ENCODE measurements around the gene TRAM2. TPM values are rescaled to one million over a fixed set of nuclear protein-coding genes. Genes with fewer than 3 reads are reported as not detected.

TRAM2 gene
- total and polyA plus RNA-seq, 9 of the 15 experiments (the other 6 are each of a cell fraction or from before 2014, with no cell fraction given): 2.6 to 13.3 (median 8.9) TPM

DNA sequence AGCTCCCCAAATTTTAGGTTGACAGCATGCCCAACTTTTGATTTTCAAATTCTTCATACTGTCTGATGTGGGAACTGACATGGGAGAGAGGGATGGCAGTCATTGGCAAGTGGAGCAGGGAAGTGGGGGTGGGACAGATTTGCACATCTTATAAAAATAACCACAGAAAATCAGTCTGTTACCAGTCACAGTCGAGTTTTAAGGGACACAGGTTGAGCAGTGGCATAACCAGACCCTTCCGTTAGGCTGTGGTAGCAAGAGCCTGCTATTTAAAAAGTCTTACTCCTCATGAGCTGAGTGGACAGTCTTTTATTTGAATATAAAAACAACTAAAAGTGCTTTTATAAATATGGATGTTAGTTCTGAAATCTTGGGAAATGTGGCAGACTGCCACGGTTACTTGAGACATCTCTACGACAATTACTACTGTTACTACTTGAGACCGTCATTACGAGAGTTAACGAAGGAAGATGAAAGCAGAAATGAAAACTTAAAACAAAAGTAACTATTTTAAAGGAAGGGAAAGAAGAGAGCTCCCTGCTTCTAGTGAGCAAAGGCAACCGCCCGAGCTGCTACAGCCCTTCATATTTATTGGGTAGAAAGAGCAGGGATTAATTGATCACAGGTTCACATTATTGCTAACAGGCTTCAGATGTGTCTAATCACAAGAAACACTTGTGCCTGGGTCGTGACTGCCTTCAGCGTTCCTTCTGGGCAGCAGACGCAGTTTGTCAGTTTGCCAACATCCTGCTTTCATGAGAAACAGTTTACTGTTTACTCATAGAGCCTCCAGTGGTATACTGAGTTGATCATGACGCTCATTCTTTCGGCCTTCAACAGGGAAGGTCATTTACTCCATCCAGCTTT, 85.4 kb downstream of the TRAM2 start:
- Histone ChIP-seq H3K79me2 (ENCODE audit: control insufficient read depth, insufficient read depth, low read length) (no peaks in the 10 kb centered on the region), H3K36me3 (ENCODE audit: control insufficient read depth, insufficient read depth, low read length) (no peaks in the 10 kb centered on the region), H3K9ac (ENCODE audit: insufficient read depth in 1 of 2, low read depth in 2 of 2, low read length in 2 of 2) (no peak overlapping the region), H3K27ac (ENCODE audit: extremely low read depth, low read depth, low read length) (no peak overlapping the region), H3K4me3 (no peak overlapping the region), H3K9me3 (replicated peaks; ENCODE audit: control insufficient read depth, insufficient read depth, low read depth, low read length) (no peaks in the 10 kb centered on the region), H3K4me2 (ENCODE audit: insufficient read depth, low read length) (no peak overlapping the region), H2AFZ (ENCODE audit: low read depth, low read length) (no peak overlapping the region), H3K27me3 (ENCODE audit: control insufficient read depth in 2 of 2, insufficient read depth in 2 of 2, low read length in 2 of 2) (no peaks in the 10 kb centered on the region), H3K9me1 (ENCODE audit: control insufficient read depth, insufficient read depth, low read length) (no peaks in the 10 kb centered on the region), H4K20me1 (replicated peaks; ENCODE audit: control insufficient read depth, insufficient read depth, low read length) (no peaks in the 10 kb centered on the region), H3K4me1 (replicated peaks in 1 of 2; ENCODE audit: control insufficient read depth in 2 of 2, insufficient read depth in 2 of 2, low read length in 2 of 2) (no peaks in the 10 kb centered on the region)
- TF ChIP-seq, protein P1, sequence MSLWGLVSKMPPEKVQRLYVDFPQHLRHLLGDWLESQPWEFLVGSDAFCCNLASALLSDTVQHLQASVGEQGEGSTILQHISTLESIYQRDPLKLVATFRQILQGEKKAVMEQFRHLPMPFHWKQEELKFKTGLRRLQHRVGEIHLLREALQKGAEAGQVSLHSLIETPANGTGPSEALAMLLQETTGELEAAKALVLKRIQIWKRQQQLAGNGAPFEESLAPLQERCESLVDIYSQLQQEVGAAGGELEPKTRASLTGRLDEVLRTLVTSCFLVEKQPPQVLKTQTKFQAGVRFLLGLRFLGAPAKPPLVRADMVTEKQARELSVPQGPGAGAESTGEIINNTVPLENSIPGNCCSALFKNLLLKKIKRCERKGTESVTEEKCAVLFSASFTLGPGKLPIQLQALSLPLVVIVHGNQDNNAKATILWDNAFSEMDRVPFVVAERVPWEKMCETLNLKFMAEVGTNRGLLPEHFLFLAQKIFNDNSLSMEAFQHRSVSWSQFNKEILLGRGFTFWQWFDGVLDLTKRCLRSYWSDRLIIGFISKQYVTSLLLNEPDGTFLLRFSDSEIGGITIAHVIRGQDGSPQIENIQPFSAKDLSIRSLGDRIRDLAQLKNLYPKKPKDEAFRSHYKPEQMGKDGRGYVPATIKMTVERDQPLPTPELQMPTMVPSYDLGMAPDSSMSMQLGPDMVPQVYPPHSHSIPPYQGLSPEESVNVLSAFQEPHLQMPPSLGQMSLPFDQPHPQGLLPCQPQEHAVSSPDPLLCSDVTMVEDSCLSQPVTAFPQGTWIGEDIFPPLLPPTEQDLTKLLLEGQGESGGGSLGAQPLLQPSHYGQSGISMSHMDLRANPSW (CRISPR knock-in tag; IDR thresholded peaks at IDR 0.05): no peak
- TF ChIP-seq, protein P2, sequence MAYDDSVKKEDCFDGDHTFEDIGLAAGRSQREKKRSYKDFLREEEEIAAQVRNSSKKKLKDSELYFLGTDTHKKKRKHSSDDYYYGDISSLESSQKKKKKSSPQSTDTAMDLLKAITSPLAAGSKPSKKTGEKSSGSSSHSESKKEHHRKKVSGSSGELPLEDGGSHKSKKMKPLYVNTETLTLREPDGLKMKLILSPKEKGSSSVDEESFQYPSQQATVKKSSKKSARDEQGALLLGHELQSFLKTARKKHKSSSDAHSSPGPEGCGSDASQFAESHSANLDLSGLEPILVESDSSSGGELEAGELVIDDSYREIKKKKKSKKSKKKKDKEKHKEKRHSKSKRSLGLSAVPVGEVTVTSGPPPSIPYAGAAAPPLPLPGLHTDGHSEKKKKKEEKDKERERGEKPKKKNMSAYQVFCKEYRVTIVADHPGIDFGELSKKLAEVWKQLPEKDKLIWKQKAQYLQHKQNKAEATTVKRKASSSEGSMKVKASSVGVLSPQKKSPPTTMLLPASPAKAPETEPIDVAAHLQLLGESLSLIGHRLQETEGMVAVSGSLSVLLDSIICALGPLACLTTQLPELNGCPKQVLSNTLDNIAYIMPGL (CRISPR knock-in tag; IDR thresholded peaks at IDR 0.05): no peak
- TF ChIP-seq ZFP1 (CRISPR knock-in tag; IDR thresholded peaks at IDR 0.05) (no peak), SLC30A9 (CRISPR knock-in tag; IDR thresholded peaks at IDR 0.05) (no peak)
- 67% methylated on average over 14 of the region's 14 CpGs for WGBS (ENCODE audit: insufficient coverage, low coverage, missing lambda C conversion rate)
- intact Hi-C loops (cut with micrococcal nuclease) (no loop called here), in situ Hi-C loops (cut with MboI) (no loop called here)
- BruUV-seq (replicated peaks): no TSS peak
- ChIA-PET CTCF (ENCODE audit: low intra/inter-chr PET ratio) (no interaction called here), POLR2A (no interaction called here)
- DNase-seq (ENCODE audit: extremely low read depth in 1 of 4, low spot score in 3 of 4): no peak
- FAIRE-seq: no peak
- ATAC-seq: no peak
